ENCODE data around the gene ECI1.

Gene ECI1

DNA sequence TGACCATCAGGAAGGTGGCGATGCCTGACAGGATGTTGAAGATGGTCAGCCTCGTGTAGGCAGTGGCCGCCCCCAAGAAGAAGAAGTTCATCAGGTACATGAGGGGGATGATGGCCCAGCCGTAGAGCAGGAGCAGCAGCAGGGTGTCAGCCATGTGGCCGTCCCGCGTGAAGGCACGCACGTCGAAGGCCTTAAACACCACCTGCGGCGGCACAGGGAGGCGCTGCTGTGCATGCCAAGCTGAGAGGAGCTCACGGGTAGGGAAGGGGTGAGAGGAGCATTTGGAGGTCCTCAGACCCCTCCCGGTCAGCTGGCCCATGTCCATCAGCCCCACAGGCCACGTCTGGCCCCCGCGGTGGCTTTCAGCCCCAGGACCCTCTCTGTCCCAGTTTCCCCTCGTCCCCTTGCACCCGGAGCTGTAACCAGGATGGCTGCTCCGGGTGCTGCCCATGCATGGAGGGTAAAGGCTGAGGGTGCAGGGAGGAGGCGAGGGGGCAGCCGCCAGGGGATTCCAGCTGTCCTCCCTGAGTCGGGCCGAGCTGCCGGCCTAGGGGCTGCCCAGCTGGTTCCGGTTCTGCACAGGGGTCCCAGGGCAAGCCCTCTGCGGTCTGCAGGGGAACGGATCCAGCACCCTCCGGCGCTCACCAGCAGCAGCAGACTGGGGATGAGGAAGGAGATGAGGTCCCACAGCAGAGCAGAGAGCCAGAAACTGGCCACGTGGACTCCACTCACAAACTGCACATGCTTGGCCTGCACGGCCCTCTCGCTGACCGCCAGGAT is 33.6 kb upstream of the ECI1 start:
- DNase-seq (ENCODE audit: insufficient read length, low spot score) (no peak), FAIRE-seq (no peak)
- TF ChIP-seq, protein P1, sequence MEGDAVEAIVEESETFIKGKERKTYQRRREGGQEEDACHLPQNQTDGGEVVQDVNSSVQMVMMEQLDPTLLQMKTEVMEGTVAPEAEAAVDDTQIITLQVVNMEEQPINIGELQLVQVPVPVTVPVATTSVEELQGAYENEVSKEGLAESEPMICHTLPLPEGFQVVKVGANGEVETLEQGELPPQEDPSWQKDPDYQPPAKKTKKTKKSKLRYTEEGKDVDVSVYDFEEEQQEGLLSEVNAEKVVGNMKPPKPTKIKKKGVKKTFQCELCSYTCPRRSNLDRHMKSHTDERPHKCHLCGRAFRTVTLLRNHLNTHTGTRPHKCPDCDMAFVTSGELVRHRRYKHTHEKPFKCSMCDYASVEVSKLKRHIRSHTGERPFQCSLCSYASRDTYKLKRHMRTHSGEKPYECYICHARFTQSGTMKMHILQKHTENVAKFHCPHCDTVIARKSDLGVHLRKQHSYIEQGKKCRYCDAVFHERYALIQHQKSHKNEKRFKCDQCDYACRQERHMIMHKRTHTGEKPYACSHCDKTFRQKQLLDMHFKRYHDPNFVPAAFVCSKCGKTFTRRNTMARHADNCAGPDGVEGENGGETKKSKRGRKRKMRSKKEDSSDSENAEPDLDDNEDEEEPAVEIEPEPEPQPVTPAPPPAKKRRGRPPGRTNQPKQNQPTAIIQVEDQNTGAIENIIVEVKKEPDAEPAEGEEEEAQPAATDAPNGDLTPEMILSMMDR (IDR thresholded peaks at IDR 0.05; ENCODE audit: insufficient read depth, missing control alignments): no peak

DNA sequence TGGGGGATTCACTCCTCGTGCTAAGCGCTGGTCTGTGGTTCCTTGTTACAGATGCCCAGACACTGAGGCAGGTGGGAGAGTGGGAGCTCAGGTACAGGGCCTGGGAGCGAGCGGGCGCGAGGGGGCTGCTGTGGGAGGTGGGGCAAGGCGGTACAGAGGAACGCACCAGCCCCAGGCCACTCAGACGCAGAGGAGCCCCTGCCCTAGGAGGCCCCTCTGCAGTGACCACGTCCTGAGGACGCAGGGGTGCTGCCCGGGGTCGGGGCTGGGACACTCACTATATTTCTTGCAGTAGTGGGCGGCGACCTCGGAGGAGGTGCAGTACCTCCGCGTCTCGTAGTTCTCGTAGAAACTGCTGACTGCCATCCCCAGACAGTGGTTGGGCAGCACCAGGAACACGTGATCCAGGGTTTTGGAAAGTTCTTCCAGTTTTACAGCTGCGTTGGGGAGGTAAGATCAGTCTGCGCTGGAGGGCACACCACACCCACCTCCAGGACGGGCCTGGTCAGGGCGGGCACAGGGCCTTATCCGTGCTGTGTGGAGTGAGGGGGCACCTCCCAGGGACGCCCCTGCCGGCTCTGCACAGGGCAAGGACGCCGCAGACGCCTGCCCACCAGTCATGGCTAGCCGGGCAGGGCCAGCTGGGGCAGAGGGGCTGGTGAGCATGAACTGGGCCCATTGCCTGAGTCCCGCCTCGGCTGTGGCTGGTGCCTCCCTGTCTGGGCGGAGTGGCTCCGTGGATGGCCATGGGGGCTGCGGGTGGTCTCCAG is 32.8 kb upstream of the ECI1 start:
- DNase-seq (ENCODE audit: insufficient read length, low spot score): no peak
- TF ChIP-seq, protein P1 (IDR thresholded peaks at IDR 0.05; ENCODE audit: insufficient read depth, missing control alignments): no peak
- no peak for FAIRE-seq

DNA sequence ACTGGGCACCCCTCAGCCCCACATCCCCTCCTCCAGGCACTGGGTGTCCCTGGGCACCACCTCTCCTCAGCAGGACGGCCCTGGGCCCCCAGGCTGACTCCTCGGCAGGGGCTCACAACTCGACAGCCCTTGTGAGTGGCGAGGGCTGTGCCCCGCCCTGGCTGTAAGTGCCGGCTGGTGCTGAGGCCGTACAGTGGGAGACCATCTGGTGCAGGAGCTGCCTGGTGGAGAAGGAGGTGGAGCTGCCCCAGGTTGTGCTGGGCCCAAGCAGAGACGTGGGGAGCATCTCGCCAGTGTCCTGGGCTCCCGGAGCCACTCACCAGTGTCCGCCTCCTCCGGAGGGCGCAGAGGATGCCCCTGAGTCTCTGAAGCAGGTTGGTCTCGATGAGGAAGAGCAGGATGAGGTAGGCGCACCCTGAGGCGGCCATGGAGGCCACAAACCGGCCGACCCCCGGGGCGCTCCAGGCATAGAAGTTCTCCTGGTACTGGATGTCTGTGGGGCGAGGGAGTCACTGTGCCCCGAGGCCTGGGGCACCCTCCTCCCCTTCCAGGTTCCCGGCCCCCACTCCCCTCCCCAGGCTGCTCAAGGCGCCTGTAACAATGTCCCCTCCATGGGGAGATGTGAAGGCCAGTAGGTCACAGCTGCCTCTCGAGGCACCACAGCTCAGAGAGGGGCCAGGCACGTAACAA is 31.6 kb upstream of the ECI1 start:
- FAIRE-seq: no peak
- no peak for DNase-seq (ENCODE audit: insufficient read length, low spot score)

DNA sequence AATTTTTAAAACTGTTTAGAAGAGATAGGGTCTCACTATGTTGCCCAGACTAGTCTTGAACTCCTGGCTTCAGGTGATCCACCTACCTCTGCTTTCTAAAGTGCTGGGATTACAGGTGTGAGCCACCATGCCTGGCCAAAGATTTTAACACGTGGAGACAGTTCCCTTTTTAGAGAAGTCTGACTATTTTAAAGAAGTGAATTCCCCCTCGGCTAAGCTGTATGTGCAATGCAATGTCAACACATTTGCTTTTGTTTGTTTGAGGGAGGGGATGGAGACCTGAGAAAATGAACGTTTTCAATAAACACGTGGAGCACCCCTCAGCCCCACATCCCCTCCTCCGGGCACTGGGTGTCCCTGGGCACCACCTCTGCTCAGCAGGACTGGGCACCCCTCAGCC is 30.9 kb upstream of the ECI1 start:
- TF ChIP-seq, protein P1 (IDR thresholded peaks at IDR 0.05; ENCODE audit: insufficient read depth, missing control alignments): no peak
- no peak for FAIRE-seq
- no peak for DNase-seq (ENCODE audit: insufficient read length, low spot score)

More for the DNA sequence above, 31.6 kb upstream of the ECI1 start:
- TF ChIP-seq, protein P1 (IDR thresholded peaks at IDR 0.05; ENCODE audit: insufficient read depth, missing control alignments): no peak

DNA sequence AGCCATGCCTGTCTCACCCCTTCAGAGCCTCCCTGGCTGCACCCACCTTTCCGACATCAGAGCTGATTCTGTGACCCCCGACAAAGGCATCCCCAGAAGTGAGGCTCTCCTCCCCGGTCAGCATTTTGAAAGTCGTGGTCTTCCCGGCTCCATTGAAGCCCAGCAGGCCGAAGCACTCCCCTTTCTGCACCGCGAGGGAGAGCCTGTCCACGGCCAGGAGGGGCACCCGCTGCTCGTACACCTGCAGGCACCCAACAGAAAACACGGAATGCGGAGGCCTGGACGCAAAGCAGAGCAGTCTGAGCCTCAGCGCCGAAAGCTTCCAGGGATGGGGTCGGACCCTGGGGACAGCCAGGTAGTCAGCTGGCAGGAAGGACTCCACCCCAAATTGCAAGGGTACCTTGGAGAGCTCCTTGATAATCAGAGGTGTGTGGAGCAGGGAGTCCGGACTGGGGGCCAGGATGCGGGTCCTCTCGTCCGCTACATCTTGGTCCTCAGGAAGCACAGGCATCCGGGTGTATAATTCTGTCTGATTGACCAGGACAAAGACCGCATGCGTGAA is 29.7 kb upstream of the ECI1 start:
- FAIRE-seq (no peak), DNase-seq (ENCODE audit: insufficient read length, low spot score) (no peak)
- TF ChIP-seq, protein P1 (IDR thresholded peaks at IDR 0.05; ENCODE audit: insufficient read depth, missing control alignments): no peak

DNA sequence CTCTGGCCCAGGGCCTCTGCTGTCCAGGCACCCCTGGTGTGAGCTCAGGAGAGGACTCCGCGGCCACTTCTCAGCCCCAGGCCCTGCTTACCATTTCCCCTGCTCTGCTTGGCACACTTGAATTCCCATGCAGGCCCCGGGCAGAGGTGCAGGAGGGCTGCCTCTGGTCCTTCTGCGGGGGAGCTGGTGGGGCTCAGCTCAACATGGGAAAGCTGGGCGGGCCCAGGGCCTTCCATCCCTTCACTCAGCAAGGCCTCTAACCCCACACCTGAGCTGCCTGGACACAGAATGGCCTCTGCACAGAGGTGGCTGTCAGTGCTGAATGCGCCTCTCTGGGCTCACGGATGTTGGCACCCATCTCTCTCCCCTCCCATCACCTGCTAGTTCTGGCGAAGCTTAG is 29.1 kb upstream of the ECI1 start:
- DNase-seq (ENCODE audit: insufficient read length, low spot score) (no peak), FAIRE-seq (no peak)
- TF ChIP-seq, protein P1 (IDR thresholded peaks at IDR 0.05; ENCODE audit: insufficient read depth, missing control alignments): no peak
